Esophagus muscularis mucosa (tissue), 4 donors: Measurements from ENCODE around the gene BLACAT1. TPM values are rescaled to one million over a fixed set of nuclear protein-coding genes. Genes with fewer than 3 reads are reported as not detected.

Experiments
- DNase-seq: peaks from one replicate; pipeline ENCODE4 v3.0.0-alpha.2; 2017; ENCODE audit errors: extremely low spot score
- H3K27ac ChIP-seq, 4 donors: fragments of 200-600 bp; sonication (generic); replicated peaks in 1 of 4; 1 replicate in 3 of 4; 2 replicates in 1 of 4; pipeline ENCODE4 v1.5.1; 2016 to 2019; ENCODE audit warnings: mild to moderate bottlenecking in 1 of 4
- H3K27me3 ChIP-seq, 4 donors: fragments of 200-600 bp; sonication (generic); one replicate each; pipeline versions ENCODE4 v1.5.1 to v1.6.0; 2016 to 2019
- H3K36me3 ChIP-seq, 4 donors: fragments of 200-600 bp; sonication (generic); one replicate each; pipeline ENCODE4 v1.5.1; 2016 to 2019
- H3K4me1 ChIP-seq, 4 donors: fragments of 200-600 bp; sonication (generic); one replicate each; pipeline ENCODE4 v1.5.1; 2016 to 2019
- H3K4me3 ChIP-seq, 4 donors: fragments of 200-600 bp; sonication (generic); 1 replicate in 2 of 4; 2 replicates in 2 of 4; pipeline ENCODE4 v1.5.1; 2016 to 2019; ENCODE audit warnings: mild to moderate bottlenecking in 4 of 4, moderate library complexity in 1 of 4
- H3K9me3 ChIP-seq, 4 donors: fragments of 200-600 bp; sonication (generic); 1 replicate in 3 of 4; 2 replicates in 1 of 4; pipeline ENCODE4 v1.5.1; 2016 to 2019
- EP300 ChIP-seq: sonication (generic); formaldehyde crosslinking; IDR thresholded peaks from one replicate; pipeline ENCODE4 v1.6.1; 2017; ENCODE audit warnings: antibody characterized with exemption
- POLR2A ChIP-seq: fragments of 450-650 bp; IDR thresholded peaks from one replicate; pipeline ENCODE4 v1.6.1; 2017; ENCODE audit warnings: antibody characterized with exemption, moderate library complexity, mild to moderate bottlenecking, low read depth
- POLR2AphosphoS5 ChIP-seq, 2 donors: sonication (generic); formaldehyde crosslinking; IDR thresholded peaks; one replicate each; pipeline ENCODE4 v1.6.1; 2017; ENCODE audit warnings: antibody characterized with exemption in 2 of 2
- WGBS: methylation state at CpG from one replicate; pipeline ENCODE4 v1.1.5; 2018; 5-methylcytosine and 5-hydroxymethylcytosine counted together
- intact Hi-C: fragments of 100-400 bp; cut with DNase I; formaldehyde crosslinking; loops from one replicate; pipeline ENCODE4 v1.15.1; 2023
- total RNA-seq, 4 donors: library from RNA; depleted of rRNA; stranded (reverse); fragments of >200 nt; gene quantifications; one replicate each; pipeline versions ENCODE4 v1.1.0 to v1.2.1, GENCODE V29; 2016
- TF ChIP-seq, protein P1 (sequence below), 3 experiments: fragments of 200-600 bp in 2 of 3; fragments of 450-650 bp in 1 of 3; sonication (generic) in 2 of 3; IDR thresholded peaks; one replicate each; pipeline ENCODE4 v1.5.1; 2017 to 2019; ENCODE audit warnings: antibody characterized with exemption in 3 of 3, mild to moderate bottlenecking in 2 of 3, moderate library complexity in 1 of 3

Gene BLACAT1
- total RNA-seq, 4 donors from 2014 or later, result not detected

GRCh38 chr1:205496661-205497060, 40.8 kb upstream of the BLACAT1 start:
- no peaks in the 10 kb centered on the region for H3K36me3 ChIP-seq
- H3K27ac ChIP-seq, result no peak overlapping the region
- H3K4me1 ChIP-seq, result peaks cover 16 to 35% (median 28%) of the 10 kb centered on the region in 4 donors
- intact Hi-C loops, result no loop called here
- H3K27me3 ChIP-seq, result peaks cover 0 to 17% (median 0%) of the 10 kb centered on the region in 4 donors
- TF ChIP-seq, protein P1, sequence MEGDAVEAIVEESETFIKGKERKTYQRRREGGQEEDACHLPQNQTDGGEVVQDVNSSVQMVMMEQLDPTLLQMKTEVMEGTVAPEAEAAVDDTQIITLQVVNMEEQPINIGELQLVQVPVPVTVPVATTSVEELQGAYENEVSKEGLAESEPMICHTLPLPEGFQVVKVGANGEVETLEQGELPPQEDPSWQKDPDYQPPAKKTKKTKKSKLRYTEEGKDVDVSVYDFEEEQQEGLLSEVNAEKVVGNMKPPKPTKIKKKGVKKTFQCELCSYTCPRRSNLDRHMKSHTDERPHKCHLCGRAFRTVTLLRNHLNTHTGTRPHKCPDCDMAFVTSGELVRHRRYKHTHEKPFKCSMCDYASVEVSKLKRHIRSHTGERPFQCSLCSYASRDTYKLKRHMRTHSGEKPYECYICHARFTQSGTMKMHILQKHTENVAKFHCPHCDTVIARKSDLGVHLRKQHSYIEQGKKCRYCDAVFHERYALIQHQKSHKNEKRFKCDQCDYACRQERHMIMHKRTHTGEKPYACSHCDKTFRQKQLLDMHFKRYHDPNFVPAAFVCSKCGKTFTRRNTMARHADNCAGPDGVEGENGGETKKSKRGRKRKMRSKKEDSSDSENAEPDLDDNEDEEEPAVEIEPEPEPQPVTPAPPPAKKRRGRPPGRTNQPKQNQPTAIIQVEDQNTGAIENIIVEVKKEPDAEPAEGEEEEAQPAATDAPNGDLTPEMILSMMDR (IDR thresholded peaks at IDR 0.05), result no peak
- TF ChIP-seq EP300 (no peak), POLR2A (no peak), POLR2AphosphoS5 (IDR thresholded peaks at IDR 0.05) (no peak)
- DNase-seq, result no peak
- no peak overlapping the region for H3K4me3 ChIP-seq
- WGBS, result 100% methylated on average over 1 of the region's 1 CpG
- no peaks in the 10 kb centered on the region for H3K9me3 ChIP-seq

GRCh38 chr1:205495237-205495823, 39.5 kb upstream of the BLACAT1 start:
- no peak for DNase-seq
- H3K27me3 ChIP-seq, result peaks cover 0 to 20% (median 0%) of the 10 kb centered on the region in 4 donors
- no peak overlapping the region for H3K4me3 ChIP-seq
- no peaks in the 10 kb centered on the region for H3K9me3 ChIP-seq
- H3K27ac ChIP-seq, result no peak overlapping the region
- intact Hi-C loops, result no loop called here
- peaks cover 14 to 26% (median 20%) of the 10 kb centered on the region in 4 donors for H3K4me1 ChIP-seq
- H3K36me3 ChIP-seq, result no peaks in the 10 kb centered on the region
- WGBS, result 62% methylated on average over 9 of the region's 9 CpGs
- TF ChIP-seq, protein P1 (IDR thresholded peaks at IDR 0.05), result no peak
- TF ChIP-seq EP300 (no peak), POLR2AphosphoS5 (IDR thresholded peaks at IDR 0.05) (no peak), POLR2A (no peak)

DNA sequence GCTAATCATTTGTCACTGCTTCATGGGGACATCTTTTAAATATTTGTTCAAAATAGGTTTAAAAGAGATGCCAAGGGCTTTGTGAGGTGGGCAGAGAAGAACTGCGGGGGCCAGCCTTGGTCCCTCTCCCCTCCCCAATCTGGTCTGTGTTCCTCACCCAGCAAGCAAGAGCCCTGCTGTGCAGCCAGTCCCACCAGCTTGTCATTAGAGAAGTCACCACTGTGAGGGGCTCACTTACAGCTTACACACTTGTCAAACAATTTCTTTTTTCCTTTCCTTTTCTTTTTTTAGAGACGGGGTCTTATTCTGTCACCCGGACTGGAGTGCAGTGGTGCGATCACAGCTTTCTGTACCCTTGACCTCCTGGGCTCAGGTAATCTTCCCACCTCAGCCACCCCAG, 38.3 kb upstream of the BLACAT1 start:
- WGBS, result 84% methylated on average over 4 of the region's 4 CpGs
- Histone ChIP-seq H3K9me3 (no peaks in the 10 kb centered on the region), H3K4me1 (peaks cover 14 to 26% (median 19%) of the 10 kb centered on the region in 4 donors), H3K27ac (peak overlapping the region in 1 of 4 donors; percentile 10), H3K4me3 (no peak overlapping the region), H3K27me3 (peaks cover 0 to 29% (median 0%) of the 10 kb centered on the region in 4 donors), H3K36me3 (no peaks in the 10 kb centered on the region)
- TF ChIP-seq POLR2AphosphoS5 (IDR thresholded peaks at IDR 0.05) (no peak), EP300 (no peak), POLR2A (no peak)
- TF ChIP-seq, protein P1 (IDR thresholded peaks at IDR 0.05), result no peak
- intact Hi-C loops, result no loop called here
- DNase-seq, result no peak

DNA sequence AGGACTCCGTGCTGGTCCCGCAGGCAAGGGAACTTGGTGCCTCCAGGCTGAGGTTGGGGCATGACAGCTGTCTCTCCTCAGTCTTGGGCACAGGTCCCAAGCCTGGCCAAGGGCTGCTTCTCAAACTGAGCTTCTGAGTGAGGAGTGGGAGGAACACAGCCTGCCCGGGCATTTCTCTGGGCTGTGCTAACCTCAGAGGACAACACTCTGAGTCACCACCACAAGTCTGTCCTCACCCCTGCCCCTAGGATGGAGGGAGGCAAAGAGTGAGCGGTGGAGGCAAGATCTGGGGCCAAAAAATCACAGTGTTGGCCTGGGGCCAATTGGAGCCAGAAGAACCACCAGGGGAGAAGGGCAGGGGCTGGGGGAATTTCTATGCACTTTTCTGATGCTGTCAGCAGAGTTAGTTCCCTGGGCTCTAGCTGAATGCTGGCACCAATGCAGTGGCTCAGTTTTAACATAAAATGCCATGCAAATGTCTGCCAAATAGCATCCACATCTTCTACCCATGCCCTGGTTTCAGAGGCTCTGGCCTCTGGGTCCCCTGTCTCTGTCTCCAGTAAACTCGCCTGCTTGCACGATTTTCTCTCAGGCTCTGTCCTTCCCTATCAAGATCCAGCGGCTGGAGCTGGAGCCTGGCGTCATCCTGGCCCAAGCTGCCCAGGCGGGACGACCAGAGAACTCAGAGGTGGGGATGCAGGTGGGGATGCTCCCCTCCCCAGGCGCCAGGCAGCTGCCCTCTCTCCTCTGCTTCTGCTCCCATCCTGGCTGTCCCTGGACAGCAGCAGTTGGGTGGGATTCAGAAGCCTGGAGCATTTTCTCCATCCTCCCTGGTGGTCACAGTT, 37.6 kb upstream of the BLACAT1 start:
- TF ChIP-seq, protein P1 (IDR thresholded peaks at IDR 0.05), result no peak
- TF ChIP-seq POLR2AphosphoS5 (IDR thresholded peaks at IDR 0.05) (no peak), POLR2A (no peak), EP300 (no peak)
- intact Hi-C loops, result loop anchor here (2.0 kb wide), 1 partner anchor 29 kb away; no protein-coding TSS in a partner anchor
- H3K4me3 ChIP-seq, result no peak overlapping the region
- DNase-seq, result no peak
- no peaks in the 10 kb centered on the region for H3K36me3 ChIP-seq
- H3K27ac ChIP-seq, result peak overlapping the region in 2 of 4 donors; percentile 8 to 10
- H3K9me3 ChIP-seq, result no peaks in the 10 kb centered on the region
- 62% methylated on average over 7 of the region's 11 CpGs for WGBS
- peaks cover 14 to 26% (median 19%) of the 10 kb centered on the region in 4 donors for H3K4me1 ChIP-seq
- H3K27me3 ChIP-seq, result peaks cover 0 to 31% (median 0%) of the 10 kb centered on the region in 4 donors
